HG02623 (cell line): ENCODE results near the gene FOXF1.

Source experiments
- ATAC-seq: cut with Tn5 transposase; IDR thresholded peaks from one replicate; pipeline ENCODE4 v1.9.1; 2021; ENCODE audit warnings: moderate library complexity; ENCODE audit not compliant: unreplicated experiment

The FOXF1 gene

DNA sequence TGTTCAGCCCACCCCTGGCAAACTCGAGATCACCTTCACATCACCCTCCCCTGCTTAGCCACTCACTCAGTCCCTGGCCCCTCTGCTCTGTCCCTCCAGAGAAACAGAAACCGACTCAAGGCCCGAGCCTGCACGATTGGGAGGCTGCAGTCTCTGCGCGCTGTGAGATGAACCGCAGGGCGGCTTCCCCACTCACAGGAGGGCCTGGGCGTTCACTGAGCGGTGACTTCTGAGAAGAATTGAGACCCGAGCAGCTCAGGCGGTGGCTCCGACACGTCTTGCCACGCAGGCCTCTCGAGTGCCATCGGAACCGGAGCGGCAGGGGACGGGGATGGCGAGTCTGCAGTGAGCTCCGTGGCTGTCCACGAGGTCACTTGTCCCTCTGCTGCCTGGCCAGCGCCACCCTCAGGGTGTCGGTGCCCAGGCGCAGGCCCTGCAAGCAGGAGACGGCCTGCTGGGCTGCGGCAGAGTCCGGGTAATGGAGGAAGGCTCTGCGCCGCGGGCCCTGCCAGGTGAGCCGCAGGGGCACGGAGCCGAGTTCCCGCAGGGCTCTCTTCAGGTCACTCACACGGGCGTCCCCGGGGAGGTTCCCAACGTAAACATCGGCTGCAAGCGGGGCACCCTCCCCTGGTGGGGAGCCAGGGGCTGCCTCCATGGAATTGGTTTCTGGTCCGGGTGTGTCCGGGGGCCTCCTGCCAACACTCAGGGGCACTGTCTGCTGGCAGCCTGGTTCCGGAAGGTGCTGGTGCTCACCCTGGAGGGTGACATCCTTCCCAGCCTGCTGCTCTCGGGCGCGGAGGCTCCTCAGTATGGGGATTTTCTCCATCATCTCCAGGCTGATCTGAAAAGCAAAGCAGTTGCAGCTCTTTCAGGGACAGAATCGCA, 21.6 kb downstream of the FOXF1 start:
- ATAC-seq: no peak

GRCh38 chr16:86532526-86532815, 22.1 kb downstream of the FOXF1 start:
- ATAC-seq: no peak

DNA sequence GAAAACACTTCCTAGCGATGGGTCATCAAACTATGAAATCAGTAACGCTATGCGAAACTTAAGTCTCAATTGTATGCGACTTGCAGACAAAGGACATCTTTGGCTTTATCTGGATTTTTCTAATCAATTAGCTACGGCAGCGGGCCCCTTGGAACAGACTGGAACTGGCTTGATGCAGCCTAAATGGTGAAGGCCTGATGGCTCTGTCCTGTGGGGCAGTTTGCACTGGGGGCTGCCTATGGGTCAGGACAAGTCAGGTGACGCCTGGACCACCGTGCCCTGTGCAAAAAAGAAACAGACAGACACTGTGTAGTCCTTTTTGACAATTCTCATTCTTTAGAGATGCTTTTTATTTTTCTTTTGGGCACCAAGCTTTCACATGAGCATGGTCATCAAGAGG, 22.7 kb downstream of the FOXF1 start:
- ATAC-seq: no peak

DNA sequence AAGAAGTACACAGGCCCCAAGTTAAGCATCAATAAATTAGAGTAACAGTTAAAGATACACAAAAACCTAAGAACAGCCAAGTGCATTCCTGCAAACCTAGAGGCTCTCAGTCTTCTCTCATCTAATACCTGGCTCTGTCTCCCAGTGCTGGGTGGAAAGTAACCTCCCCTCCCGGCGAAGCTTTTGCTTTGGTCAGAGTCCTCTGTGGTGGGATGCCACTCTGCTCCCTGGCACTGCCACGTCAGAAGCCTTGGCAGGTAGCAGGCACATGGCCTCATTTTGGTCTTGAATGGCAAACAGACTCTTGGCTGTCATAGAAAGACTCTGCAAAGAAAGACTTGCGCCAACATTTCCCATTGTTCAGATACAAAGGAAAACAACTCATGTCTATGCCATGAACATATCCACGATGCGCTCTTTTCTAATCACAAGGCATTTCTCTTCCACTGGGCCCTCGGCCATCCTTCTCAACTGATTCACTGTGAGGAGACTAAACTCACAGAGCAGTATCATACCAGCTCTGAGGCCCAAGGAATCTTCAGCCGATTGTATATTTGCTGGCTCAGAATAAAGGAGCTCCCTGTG, 23.5 kb downstream of the FOXF1 start:
- ATAC-seq: no peak

DNA sequence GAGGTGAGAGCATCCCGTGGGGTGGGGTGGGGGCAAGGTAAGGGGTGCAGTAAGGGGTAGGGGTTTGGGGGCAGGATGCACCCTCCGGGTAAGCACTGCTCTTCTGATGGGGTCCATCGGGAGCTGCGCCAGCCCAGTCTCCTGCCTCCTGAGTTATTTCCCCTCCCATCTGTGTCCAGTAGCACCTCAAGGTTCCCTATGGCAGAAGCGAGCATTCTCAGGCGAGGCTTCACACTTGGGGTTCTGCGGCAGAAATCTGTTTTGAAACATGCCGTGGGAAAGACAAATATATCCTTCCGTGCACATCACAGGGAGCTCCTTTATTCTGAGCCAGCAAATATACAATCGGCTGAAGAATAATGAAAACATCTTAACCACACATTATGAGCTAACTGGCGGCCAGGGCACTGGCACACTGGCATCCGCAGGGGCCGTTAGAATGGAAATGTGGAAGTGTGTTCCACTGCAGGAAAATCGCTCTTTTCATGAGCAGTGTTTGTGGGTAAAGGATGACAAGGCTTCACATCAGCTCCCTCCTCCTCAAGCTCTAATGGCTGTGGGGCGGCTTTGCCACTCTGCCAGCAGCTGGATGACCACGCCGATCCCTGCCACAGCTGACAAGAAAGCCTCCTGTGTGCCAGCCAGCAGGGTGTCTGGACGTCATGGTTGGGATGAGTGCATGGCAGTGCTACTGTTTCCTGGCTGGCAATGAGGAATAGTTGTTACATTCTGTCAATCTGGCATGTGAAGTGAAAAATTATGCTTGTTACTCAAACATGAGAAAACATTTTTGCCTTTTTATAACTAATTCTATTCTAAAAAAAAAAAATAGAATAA, 24.7 kb downstream of the FOXF1 start:
- no peak for ATAC-seq

- ATAC-seq: no peak
Measured at GRCh38 chr16:86536621-86537020, 26.3 kb downstream of the FOXF1 start.

DNA sequence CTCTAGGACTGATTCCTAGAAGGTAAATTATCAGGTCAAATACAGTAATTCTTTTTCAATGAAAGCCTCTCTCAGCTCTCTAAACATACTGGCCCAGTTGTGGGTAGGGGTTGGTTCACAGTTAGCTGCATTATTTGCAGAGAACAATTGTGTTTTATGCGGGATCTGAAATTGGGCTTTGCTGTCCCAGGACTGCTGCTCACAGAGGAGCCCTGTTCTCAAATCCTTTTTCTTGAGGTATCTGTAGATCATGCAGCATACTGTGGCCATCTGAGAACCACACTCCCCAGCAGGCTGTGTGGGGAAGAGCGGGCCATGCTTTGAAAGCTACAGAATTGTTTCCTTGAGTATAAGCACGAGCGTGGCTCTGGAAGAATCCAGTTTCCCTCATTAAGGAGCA, 27.2 kb downstream of the FOXF1 start:
- ATAC-seq: no peak

DNA sequence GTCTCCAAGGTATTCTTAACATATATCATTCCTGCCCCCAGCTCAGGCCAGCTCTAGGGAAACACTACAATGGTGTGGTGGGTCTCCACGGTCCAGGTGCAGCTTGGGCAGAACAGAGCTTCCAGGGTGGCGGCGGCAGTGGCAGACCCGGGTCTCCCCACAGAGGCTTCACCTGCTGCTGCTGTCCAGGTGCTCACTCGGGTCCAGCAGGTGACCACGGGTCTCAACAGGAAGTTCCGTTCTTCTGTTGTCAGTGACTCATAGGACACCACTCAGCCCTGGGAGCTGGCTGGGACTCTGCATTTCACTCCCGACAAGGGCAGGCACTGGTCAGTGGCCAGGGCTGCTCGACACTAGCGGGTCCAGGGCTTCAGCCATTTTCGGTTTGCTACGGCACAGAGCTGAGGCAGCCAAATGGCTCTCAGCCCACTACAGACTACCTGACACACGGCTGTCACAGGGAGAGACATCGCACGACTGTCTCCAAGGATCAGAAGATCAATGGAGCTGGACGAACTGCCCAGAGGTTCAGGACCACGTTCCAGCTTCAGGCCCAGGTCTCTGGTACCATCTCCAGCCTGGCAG, 28.0 kb downstream of the FOXF1 start:
- ATAC-seq: no peak

DNA sequence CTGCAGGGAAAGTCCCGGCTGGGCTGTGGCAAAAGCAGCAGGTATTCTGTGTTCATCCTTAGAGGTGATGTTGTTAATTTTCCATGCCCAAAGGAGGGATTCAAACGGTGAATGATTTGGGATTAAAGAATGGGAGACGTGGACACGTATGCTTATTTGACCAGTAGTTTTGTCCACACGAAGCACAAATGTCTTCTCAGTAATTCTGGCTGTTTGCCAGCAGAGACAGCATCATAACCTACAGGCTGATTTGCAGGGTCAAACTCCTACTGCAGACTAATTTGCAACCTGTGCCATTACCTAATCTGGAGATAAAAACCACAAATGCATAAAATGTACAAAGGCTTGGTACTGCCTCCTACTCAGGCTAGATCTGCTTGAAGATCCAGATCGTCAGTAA, 30.6 kb downstream of the FOXF1 start:
- ATAC-seq: no peak

- ATAC-seq: no peak
Measured at GRCh38 chr16:86541560-86541959, 31.2 kb downstream of the FOXF1 start.

DNA sequence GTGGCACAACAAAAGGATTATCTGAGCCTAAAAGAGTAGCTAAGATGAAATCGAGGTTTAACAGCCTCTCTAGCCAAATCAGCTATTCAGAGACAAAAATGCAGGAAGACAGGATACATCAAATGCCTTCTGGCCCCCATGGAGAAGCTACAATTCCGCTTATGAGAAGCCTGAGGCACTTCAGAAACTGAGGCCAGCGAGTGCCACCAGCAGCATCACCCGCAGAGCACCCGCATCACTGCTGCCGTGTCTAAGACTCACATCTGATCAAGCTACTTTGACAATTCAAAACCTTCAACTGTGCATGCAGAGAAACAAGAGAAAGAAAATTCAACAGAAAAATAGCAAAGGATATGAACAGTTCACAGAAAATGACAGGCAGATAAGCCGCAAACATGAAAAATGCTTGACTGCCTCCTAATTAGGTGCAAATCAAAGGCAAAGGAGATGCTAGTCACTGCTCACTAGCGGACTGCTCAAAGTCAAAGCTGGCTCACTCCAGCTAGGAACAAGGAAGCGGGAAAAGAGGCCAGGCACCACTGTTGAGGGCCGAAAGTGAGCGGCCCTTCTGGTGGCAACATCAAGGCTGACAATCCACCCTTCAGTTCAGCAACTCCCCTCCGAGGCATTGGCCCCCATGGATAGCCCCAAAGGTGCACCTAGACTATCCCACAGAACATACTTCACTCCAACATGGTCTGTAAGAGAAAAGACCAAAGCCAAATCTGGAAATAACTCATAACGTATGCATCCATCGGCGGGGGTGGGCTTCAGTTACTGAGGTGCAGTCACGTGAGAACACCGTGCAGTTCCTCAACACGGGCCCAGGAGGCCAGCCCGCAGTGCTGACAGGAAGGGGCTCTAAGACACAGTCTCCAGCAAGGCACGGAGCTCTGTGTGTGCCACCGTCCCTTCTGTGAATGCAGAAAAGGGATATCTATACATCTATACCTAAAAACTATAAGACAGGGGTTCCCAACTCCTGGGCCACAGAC, 32.7 kb downstream of the FOXF1 start:
- no peak for ATAC-seq

GRCh38 chr16:86545481-86545880, 35.2 kb downstream of the FOXF1 start:
- no peak for ATAC-seq

GRCh38 chr16:86545954-86546637, 35.8 kb downstream of the FOXF1 start:
- no peak for ATAC-seq

DNA sequence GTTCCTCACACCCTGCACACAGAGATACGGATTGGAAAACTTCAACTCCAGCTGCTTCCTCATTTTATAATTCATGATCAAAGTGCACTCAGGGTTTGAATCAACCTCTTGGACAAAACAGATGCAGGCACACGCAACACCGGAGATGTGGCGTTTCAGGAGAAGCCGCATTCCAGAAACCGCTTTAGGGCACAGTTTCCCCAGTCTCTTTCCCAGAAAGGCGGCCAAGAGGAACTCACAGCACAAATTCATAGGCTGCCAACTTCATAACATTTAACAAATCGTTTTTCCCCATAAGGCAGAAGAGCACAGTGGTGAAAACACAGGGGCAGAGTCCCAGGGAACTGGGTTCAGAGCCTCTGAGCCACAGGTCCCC, 36.3 kb downstream of the FOXF1 start:
- ATAC-seq: no peak

DNA sequence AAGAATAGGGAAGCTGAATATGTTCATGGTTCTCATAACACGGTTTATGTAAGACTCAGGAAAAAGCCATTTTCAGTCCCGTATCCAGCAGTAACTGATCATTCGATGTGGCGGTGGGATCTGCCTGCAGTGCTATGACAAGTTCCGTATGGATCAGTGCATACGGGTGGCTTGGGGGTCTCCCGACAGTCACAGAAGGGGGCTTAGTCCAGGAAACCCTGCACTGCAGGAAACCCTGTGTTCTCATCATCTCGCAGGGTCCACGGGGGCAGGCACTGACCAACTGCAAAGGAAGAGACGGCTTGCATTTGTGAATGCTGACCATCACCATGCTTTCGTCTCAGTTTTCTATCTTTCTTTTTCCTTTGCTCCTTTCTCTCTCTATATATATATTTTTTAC, 37.0 kb downstream of the FOXF1 start:
- no peak for ATAC-seq

- ATAC-seq: no peak
Measured at GRCh38 chr16:86549076-86549892, 39.0 kb downstream of the FOXF1 start.

DNA sequence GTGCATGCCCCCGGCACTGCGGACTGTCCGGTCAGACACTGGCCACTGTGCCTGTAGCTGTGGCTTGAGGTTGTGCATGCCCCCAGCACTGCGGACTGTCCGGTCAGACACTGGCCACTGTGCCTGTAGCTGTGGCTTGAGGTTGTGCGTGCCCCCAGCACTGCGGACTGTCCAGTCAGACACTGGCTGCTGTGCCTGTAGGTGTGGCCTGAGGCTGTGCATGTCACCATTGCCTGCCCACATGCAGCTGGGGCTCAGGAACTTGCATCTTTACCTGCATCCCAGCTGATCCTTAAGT, 39.5 kb downstream of the FOXF1 start:
- no peak for ATAC-seq

GRCh38 chr16:86550281-86550680, 40.0 kb downstream of the FOXF1 start:
- ATAC-seq: no peak

GRCh38 chr16:86553356-86553755, 43.0 kb downstream of the FOXF1 start:
- ATAC-seq: no peak
